Mucosa of rectum (tissue), 2 donors: ENCODE measurements around the gene JPH3.

ENCODE experiments used
- H3K27ac ChIP-seq, 2 donors: one replicate each; pipeline ENCODE4 v1.7.0; 2013; ENCODE audit warnings: inconsistent platforms in 2 of 2, low read depth in 2 of 2, low read length in 2 of 2
- H3K27me3 ChIP-seq, 2 donors: one replicate each; pipeline ENCODE4 v1.7.0; 2013; ENCODE audit warnings: low read length in 2 of 2; ENCODE audit not compliant: control insufficient read depth in 2 of 2, insufficient read depth in 2 of 2
- H3K36me3 ChIP-seq, 2 donors: one replicate each; pipeline ENCODE4 v1.7.0; 2013; ENCODE audit warnings: low read length in 2 of 2; ENCODE audit not compliant: control insufficient read depth in 2 of 2, insufficient read depth in 2 of 2
- H3K4me1 ChIP-seq, 2 donors: one replicate each; pipeline ENCODE4 v1.7.0; 2013; ENCODE audit warnings: low read length in 2 of 2, mild to moderate bottlenecking in 1 of 2; ENCODE audit not compliant: control insufficient read depth in 2 of 2, insufficient read depth in 2 of 2
- H3K4me3 ChIP-seq, 2 donors: one replicate each; pipeline ENCODE4 v1.7.0; 2013; ENCODE audit warnings: low read length in 2 of 2
- H3K9ac ChIP-seq, 2 donors: one replicate each; pipeline ENCODE4 v1.7.0; 2013; ENCODE audit warnings: low read length in 2 of 2, low read depth in 1 of 2, mild to moderate bottlenecking in 1 of 2
- H3K9me3 ChIP-seq, 2 donors: one replicate each; pipeline ENCODE4 v1.7.0; 2013; ENCODE audit warnings: low read length in 2 of 2; ENCODE audit not compliant: control insufficient read depth in 2 of 2
- donor health status: healthy.
- donor health status: Normal muscosa, but diverticular disease.

The JPH3 gene

DNA sequence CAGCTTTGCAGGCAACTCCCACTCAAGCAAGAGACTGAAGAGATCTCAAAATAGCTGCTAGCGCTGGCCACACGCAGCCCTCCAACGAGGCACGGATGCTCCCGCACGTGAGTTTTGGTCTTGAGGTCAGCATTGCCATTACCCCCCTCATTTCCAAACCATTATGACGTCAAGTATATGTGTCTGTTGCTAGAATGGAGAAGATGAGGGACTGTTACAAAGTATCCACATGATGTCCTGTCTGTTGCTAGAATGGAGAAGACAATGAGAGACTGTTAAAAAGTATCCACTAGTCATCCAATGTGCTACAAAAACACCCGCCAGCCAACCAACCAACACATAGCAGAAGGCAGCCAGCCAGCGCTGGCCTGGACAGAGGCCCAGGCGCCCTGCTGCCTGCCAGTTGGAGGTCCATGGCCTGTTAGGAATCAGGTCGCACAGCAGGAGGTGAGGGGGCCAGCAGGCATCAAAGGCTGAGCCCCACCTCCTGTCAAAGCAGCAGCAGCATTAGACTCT, 138.7 kb downstream of the JPH3 start:
- Histone ChIP-seq H3K9ac (no peak overlapping the region), H3K4me1 (no peaks in the 10 kb centered on the region), H3K27ac (no peak overlapping the region), H3K9me3 (no peaks in the 10 kb centered on the region), H3K36me3 (peaks cover 32 to 34% of the 10 kb centered on the region in 2 donors), H3K27me3 (no peaks in the 10 kb centered on the region), H3K4me3 (no peak overlapping the region)

- Histone ChIP-seq H3K27ac (no peak overlapping the region), H3K9ac (no peak overlapping the region), H3K9me3 (no peaks in the 10 kb centered on the region), H3K36me3 (peaks cover 34 to 39% of the 10 kb centered on the region in 2 donors), H3K27me3 (no peaks in the 10 kb centered on the region), H3K4me1 (no peaks in the 10 kb centered on the region), H3K4me3 (no peak overlapping the region)
These were observed 139.6 kb downstream of the JPH3 start for GRCh38 chr16:87741700-87742415.

- no peaks in the 10 kb centered on the region for H3K9me3 ChIP-seq
- no peaks in the 10 kb centered on the region for H3K27me3 ChIP-seq
- peaks cover 45 to 48% of the 10 kb centered on the region in 2 donors for H3K36me3 ChIP-seq
These were observed 140.6 kb downstream of the JPH3 start for GRCh38 chr16:87742781-87743490.

GRCh38 chr16:87744750-87745514, 142.6 kb downstream of the JPH3 start:
- H3K36me3 ChIP-seq, result peaks cover 58 to 59% of the 10 kb centered on the region in 2 donors
- H3K27ac ChIP-seq, result no peak overlapping the region

More at GRCh38 chr16:87742781-87743490, 140.6 kb downstream of the JPH3 start:
- H3K4me1 ChIP-seq, result no peaks in the 10 kb centered on the region
- H3K9ac ChIP-seq, result no peak overlapping the region
- H3K27ac ChIP-seq, result no peak overlapping the region
- H3K4me3 ChIP-seq, result no peak overlapping the region

DNA sequence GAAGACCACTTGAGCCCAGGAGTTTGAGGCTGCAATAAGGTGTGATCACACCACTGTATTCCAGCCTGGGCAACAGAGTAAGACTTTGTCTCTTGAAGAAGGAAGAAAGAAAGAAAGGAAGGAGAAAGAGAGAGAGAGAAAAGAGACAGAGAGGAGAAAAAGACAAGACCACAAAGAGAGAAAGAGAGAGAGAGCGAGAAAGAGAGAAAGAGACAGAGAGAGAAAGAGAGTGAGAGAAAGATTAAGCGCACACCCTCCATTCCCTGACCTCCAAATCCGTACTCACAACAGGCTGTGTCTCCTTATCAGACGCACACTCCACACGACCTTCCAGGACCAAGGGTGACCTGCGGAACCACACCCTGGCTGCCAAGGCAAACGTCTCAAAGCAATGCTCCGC, 143.9 kb downstream of the JPH3 start:
- peaks cover 60 to 61% of the 10 kb centered on the region in 2 donors for H3K36me3 ChIP-seq
- H3K9me3 ChIP-seq, result no peaks in the 10 kb centered on the region
- H3K27me3 ChIP-seq, result no peaks in the 10 kb centered on the region
- H3K27ac ChIP-seq, result no peak overlapping the region
- no peak overlapping the region for H3K9ac ChIP-seq
- no peak overlapping the region for H3K4me3 ChIP-seq
- H3K4me1 ChIP-seq, result no peaks in the 10 kb centered on the region

More at GRCh38 chr16:87744750-87745514, 142.6 kb downstream of the JPH3 start:
- no peak overlapping the region for H3K9ac ChIP-seq
- H3K4me3 ChIP-seq, result no peak overlapping the region
- H3K9me3 ChIP-seq, result no peaks in the 10 kb centered on the region
- no peaks in the 10 kb centered on the region for H3K27me3 ChIP-seq
- H3K4me1 ChIP-seq, result no peaks in the 10 kb centered on the region
